NCI-H2107 (cell line): ENCODE measurements around the gene RAB10.
"Not testable (repeated sequence)": the region's sequence is repeated elsewhere in the genome, so short reads cannot be mapped to it uniquely, and the experiment has no call there.

Source experiments
- DNase-seq: peaks from one replicate; lab custom pipeline; 2025; lab: John Stamatoyannopoulos, UW

Gene RAB10

GRCh38 chr2:26033818-26034636 is at the start of gene RAB10:
Gene RAB10 (plus strand): TSS chr2:26034084. CDS start chr2:26034609, 525 bp downstream.
- DNase-seq = peak; percentile 97

- no peak for DNase-seq
Measured at GRCh38 chr2:25988134-25988533, 45.8 kb upstream of the RAB10 start.

- DNase-seq = no peak
Measured at GRCh38 chr2:25989154-25989553, 44.7 kb upstream of the RAB10 start.

DNA sequence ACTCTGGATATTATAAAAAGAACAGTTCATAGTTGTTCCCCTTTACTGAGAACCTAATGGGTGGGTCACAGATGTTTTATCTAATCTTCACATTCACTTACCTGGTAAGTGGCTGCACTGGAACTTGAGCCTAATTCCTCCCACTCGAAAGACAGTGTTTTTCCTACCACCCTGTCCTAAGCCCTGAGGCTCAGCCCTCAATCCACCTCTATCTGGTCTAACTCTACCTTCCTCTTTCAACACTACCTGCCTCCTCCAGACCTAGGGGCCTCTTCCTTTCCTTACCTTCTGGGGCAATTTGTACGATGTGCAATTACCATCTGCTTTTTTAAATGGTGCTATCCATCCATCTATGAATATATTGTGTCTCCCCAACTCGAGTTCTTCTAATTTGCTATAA is 41.9 kb upstream of the RAB10 start:
- DNase-seq = no peak

GRCh38 chr2:25992556-25992955 is 41.3 kb upstream of the RAB10 start:
- no peak for DNase-seq

- no peak for DNase-seq
Measured at GRCh38 chr2:25993049-25993448, 40.8 kb upstream of the RAB10 start.

- DNase-seq = no peak
Measured at GRCh38 chr2:25994509-25994908, 39.4 kb upstream of the RAB10 start.

GRCh38 chr2:25996844-25997243 is 37.0 kb upstream of the RAB10 start:
- DNase-seq = no peak

- not testable (repeated sequence) for DNase-seq
Measured at GRCh38 chr2:25998816-25999383, 35.0 kb upstream of the RAB10 start.

GRCh38 chr2:25999406-25999805 is 34.5 kb upstream of the RAB10 start:
- not testable (repeated sequence) for DNase-seq

GRCh38 chr2:26000561-26001082 is 33.3 kb upstream of the RAB10 start:
- no peak for DNase-seq

DNA sequence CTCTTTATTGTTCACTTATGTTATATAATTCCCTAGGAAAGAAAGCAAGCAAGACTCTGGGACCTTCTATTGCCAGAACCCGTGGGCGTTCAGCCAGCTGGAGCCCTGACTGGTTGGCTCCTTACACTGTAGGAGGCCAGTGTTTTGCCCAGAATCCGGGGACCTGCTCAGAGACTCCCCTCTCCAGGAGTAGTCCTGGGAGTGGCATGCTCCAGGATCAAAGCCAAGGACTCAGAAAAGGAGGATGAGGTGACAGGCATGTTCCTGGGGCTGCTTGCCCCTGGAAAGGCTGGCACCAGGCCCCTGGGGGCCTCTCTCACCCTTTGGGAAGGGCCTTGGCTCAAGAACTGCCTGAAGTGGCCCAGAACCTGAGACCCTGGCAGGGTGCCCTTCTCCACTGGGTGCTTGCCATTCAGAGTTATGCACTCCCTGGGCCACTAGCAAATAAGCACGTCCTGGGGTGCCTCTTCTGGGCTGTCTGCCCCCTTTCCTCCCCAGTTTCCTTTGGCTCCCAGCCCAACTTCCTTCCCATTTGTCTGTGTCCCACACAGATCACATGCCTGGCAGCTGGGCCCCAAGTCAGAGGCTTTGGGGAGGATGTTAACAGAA is 32.0 kb upstream of the RAB10 start:
- peak; percentile 70 for DNase-seq

- no peak for DNase-seq
Measured at GRCh38 chr2:26002632-26003310, 31.1 kb upstream of the RAB10 start.

- DNase-seq = no peak
Measured at GRCh38 chr2:26008095-26008494, 25.8 kb upstream of the RAB10 start.

- DNase-seq = no peak
Measured at GRCh38 chr2:26008851-26009566, 24.9 kb upstream of the RAB10 start.

DNA sequence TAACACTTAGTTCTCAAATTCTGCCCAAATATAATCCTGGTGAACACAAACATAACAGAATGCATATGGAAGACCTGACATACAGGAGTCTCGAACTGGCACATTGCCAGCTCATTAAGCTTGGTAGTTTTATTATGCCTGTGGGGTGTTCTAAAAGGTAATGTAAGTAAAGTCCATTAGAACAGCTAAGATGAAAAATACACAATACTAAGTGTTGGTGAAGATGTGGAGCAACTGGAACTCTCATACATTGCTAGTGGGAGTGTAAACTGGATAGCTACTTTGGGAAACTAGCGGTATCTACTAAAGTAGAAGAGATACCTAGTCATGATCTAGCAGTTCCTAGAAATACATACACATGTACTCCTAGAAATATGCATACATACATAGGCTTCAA is 24.3 kb upstream of the RAB10 start:
- no peak for DNase-seq

DNA sequence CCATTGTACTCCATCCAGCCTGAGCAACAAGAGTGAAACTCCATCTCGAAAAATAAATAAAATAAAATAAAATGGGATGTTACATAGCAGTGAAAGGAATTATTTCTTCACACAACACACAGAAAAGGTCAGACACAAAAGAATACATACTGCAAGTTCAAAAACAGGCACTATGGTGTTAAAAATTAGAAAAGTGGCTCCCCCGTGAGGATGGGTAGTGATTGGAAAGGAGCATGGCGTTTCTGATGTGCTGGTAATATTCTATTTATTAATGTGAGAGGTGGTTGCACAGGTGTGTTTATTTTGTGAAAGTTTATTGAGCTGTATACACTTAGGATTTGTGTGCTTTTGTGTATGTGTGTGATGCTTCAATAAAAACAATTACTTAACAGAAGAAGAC is 22.9 kb upstream of the RAB10 start:
- no peak for DNase-seq

- no peak for DNase-seq
Measured at GRCh38 chr2:26011609-26011989, 22.3 kb upstream of the RAB10 start.

- no peak for DNase-seq
Measured at GRCh38 chr2:26011990-26012856, 21.7 kb upstream of the RAB10 start.

GRCh38 chr2:26013668-26014067 is 20.2 kb upstream of the RAB10 start:
- DNase-seq = no peak
